Measurements from ENCODE around the gene ACTL7A.

GRCh38 chr9:108905494-108905893, 43.4 kb downstream of the ACTL7A start:
- TF ChIP-seq CTCF (optimal IDR thresholded peaks at IDR 0.05 in 1 of 3, IDR thresholded peaks at IDR 0.05 in 1 of 3, conservative IDR thresholded peaks at IDR 0.05 in 1 of 3; ENCODE audit: extremely low read depth in 1 of 3, insufficient read depth in 2 of 3, low read length in 3 of 3) (no peak), EZH2 (IDR thresholded peaks at IDR 0.05; ENCODE audit: low read length) (no peak)

All from keratinocyte (primary cell).